Activated effector memory CD4-positive, alpha-beta T cell treated with Interleukin-2 at 50 U/mL for 16 hours (primary cell): ENCODE results near the gene OR4A5.
"Not testable (repeated sequence)": the region's sequence is repeated elsewhere in the genome, so short reads cannot be mapped to it uniquely, and the experiment has no call there.

Experiments
- DNase-seq: peaks from one replicate; pipeline ENCODE4 v3.0.0-alpha.2; 2020

OR4A5 gene

GRCh38 chr11:54706532-54706931, at the start of gene OR4A5:
Gene OR4A5, plus strand, starts transcription at chr11:54706832. Its CDS starts 53 bp downstream, at chr11:54706885.
- not testable (repeated sequence) for DNase-seq

GRCh38 chr11:54720094-54720493, 13.5 kb downstream of the OR4A5 start:
- not testable (repeated sequence) for DNase-seq
